C4-2B (cell line): Measurements from ENCODE around the gene XPO6.

Source experiments
- ZFX ChIP-seq: fragments of 450-650 bp; IDR thresholded peaks from 2 replicates; pipeline ENCODE4 v1.6.1; 2017
- TF ChIP-seq, protein P1 (sequence below): fragments of 450-650 bp; conservative IDR thresholded peaks from 2 replicates; pipeline ENCODE4 v1.5.1; 2017; ENCODE audit warnings: mild to moderate bottlenecking

DNA sequence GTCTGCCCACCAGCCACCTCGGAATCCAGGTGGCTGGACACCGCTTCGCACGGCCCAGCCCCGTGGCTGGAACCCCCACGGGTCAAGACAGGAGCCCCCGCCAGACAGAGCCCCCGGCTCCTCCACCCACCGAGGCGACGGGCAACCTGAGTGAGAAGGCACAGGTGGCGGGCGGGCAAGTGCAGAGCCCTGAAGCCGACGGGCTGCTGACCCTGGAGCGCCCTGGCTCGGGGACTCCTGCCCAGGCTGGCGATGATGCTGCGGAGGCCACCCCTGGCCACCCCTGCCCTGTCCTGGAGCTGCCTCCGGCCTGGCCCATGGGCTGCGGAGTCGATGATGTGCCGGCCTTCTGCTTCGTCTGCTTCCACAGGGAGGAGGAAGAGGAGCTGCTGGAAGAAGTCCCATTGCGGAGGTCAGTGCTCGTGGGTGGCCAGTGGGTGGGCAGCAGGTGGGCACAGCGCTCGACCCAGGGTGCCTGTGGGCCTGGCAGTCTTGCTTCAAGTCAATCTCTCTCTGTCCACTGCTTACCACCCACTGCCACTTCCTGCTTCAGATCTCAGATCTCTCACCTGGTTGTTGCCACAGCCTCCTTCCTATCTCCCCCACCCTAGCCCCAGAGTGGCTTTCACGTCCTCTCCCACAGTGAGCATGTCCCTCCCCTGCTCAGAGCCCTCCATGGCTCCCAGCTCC, 47.5 kb upstream of the XPO6 start:
- TF ChIP-seq, protein P1, sequence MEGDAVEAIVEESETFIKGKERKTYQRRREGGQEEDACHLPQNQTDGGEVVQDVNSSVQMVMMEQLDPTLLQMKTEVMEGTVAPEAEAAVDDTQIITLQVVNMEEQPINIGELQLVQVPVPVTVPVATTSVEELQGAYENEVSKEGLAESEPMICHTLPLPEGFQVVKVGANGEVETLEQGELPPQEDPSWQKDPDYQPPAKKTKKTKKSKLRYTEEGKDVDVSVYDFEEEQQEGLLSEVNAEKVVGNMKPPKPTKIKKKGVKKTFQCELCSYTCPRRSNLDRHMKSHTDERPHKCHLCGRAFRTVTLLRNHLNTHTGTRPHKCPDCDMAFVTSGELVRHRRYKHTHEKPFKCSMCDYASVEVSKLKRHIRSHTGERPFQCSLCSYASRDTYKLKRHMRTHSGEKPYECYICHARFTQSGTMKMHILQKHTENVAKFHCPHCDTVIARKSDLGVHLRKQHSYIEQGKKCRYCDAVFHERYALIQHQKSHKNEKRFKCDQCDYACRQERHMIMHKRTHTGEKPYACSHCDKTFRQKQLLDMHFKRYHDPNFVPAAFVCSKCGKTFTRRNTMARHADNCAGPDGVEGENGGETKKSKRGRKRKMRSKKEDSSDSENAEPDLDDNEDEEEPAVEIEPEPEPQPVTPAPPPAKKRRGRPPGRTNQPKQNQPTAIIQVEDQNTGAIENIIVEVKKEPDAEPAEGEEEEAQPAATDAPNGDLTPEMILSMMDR: no peak
- TF ChIP-seq ZFX: no peak
